Measurements from ENCODE around the gene SNRNP25. TPM values are rescaled to one million over a fixed set of nuclear protein-coding genes. Genes with fewer than 3 reads are reported as not detected.
"Not testable (repeated sequence)": the region's sequence is repeated elsewhere in the genome, so short reads cannot be mapped to it uniquely, and the experiment has no call there.

The SNRNP25 gene
- total and polyA plus RNA-seq, 2 of the 8 experiments (the other 6 are each of a cell fraction or from before 2014, with no cell fraction given) = 53.0 to 58.4 TPM

DNA sequence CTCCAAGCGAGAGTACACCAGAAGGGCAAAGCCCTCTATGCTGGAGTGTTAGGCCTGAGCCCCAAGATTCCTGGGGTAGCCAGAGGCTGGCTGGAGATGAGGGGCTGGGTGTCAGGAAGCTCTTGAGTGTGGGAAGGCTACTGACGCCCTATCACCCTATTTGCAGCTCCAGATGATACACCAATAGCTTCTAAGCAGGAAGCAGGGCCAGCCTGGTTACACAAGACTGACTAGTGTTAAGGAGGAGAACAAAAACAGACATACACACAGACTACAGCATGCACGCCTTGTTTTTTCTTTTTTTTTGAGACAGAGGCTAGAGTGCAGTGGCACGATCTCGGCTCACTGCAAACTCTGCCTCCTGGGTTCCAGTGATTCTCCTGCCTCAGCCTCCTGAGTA, 16.1 kb upstream of the SNRNP25 start (continued):
- TF ChIP-seq CREB1 (IDR thresholded peaks at IDR 0.05) = no peak
- no peak for TF ChIP-seq EP300 (IDR thresholded peaks at IDR 0.05; ENCODE audit: borderline replicate concordance in 1 of 2, low read depth in 2 of 2, low read length in 2 of 2)
- no peak for TF ChIP-seq TEAD4 (IDR thresholded peaks at IDR 0.05; ENCODE audit: low read depth, low read length)
- no peak for TF ChIP-seq BACH1 (IDR thresholded peaks at IDR 0.05; ENCODE audit: low read length)
- no peak for TF ChIP-seq TCF12 (IDR thresholded peaks at IDR 0.05; ENCODE audit: low read depth, low read length)
- TF ChIP-seq ASH2L (IDR thresholded peaks at IDR 0.05; ENCODE audit: low read length) = no peak
- TF ChIP-seq, protein P1, sequence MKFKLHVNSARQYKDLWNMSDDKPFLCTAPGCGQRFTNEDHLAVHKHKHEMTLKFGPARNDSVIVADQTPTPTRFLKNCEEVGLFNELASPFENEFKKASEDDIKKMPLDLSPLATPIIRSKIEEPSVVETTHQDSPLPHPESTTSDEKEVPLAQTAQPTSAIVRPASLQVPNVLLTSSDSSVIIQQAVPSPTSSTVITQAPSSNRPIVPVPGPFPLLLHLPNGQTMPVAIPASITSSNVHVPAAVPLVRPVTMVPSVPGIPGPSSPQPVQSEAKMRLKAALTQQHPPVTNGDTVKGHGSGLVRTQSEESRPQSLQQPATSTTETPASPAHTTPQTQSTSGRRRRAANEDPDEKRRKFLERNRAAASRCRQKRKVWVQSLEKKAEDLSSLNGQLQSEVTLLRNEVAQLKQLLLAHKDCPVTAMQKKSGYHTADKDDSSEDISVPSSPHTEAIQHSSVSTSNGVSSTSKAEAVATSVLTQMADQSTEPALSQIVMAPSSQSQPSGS (IDR thresholded peaks at IDR 0.05; ENCODE audit: low read length) = no peak

DNA sequence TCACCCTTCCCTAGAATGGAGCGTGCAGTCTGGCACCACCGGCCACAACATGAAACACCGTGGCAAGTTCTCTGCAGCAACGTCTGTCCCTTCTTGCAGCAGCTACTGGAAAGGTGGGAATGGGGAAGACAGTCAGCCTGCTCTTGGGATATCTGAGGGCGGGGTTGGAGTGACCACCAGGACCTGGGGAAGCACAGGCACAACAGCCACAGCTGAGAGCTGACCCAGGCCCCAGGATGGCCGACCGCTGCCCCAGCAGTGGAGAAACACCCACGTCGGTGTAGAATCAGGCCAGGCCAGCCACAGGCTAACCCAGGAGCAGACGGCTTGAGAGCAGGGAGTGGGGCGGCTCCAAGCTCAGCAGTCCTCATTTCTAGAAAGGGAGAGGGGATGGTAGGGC, 15.4 kb upstream of the SNRNP25 start:
- POLR2A ChIA-PET (ENCODE audit: partially characterized antibody) = interaction anchor here (1.0 to 1.5 kb wide), 6 partner anchors 13 to 56 kb away, joined by 3 to 5 read pairs (median 4); partner anchors contain the start of gene MPG
- not testable (repeated sequence) for H2BK20ac ChIP-seq (ENCODE audit: low read length)

More for the DNA sequence above, 15.4 kb upstream of the SNRNP25 start:
- 92% methylated on average over 11 of the region's 11 CpGs; no CpG with 5 or more reads in 1 of the 2 experiments for WGBS, 2 experiments (ENCODE audit: extremely low coverage in 1 of 2, insufficient coverage in 1 of 2, insufficient read length in 1 of 2, insufficient replicate concordance in 2 of 2, low coverage in 1 of 2, low lambda C conversion rate in 2 of 2, missing lambda C conversion rate in 1 of 2)
- not testable (repeated sequence) for H3K9me3 ChIP-seq (ENCODE audit: insufficient read depth in 2 of 2, low read depth in 1 of 2, low read length in 1 of 2); H2BK15ac ChIP-seq (ENCODE audit: low read length); H3K4me1 ChIP-seq (replicated peaks in 1 of 4; ENCODE audit: control insufficient read depth in 3 of 4, insufficient read depth in 4 of 4, low read length in 3 of 4); H3K23me2 ChIP-seq (ENCODE audit: low read depth, low read length); H2BK12ac ChIP-seq (ENCODE audit: low read depth, low read length); H2AK5ac ChIP-seq (ENCODE audit: low read depth, low read length); H3K27me3 ChIP-seq (replicated peaks in 1 of 4; ENCODE audit: control insufficient read depth in 3 of 4, extremely low read depth in 1 of 4, insufficient read depth in 3 of 4, low read length in 3 of 4); H4K5ac ChIP-seq (ENCODE audit: insufficient read length, low read depth, low read length); H3K4me3 ChIP-seq (ENCODE audit: extremely low read depth in 1 of 4, insufficient read depth in 2 of 4, low read depth in 3 of 4, low read length in 4 of 4); H3K18ac ChIP-seq (ENCODE audit: extremely low read depth, low read length); H4K91ac ChIP-seq (replicated peaks; ENCODE audit: insufficient read length, low read length); H3K9ac ChIP-seq (replicated peaks in 1 of 4; ENCODE audit: extremely low read depth in 1 of 4, low read depth in 3 of 4, low read length in 3 of 4); H3K14ac ChIP-seq (ENCODE audit: insufficient read length); H4K8ac ChIP-seq (ENCODE audit: extremely low read depth, insufficient read depth, low read length); H3K79me2 ChIP-seq (ENCODE audit: control insufficient read depth in 1 of 2, insufficient read depth in 2 of 2, low read length in 2 of 2); H2AFZ ChIP-seq (ENCODE audit: low read length); DNase-seq (ENCODE audit: low read depth in 1 of 2, low spot score in 2 of 2); H2BK5ac ChIP-seq (ENCODE audit: low read depth, low read length); H3K79me1 ChIP-seq (ENCODE audit: low read depth, low read length); H3K27ac ChIP-seq (ENCODE audit: low read depth, low read length); H2BK120ac ChIP-seq (replicated peaks; ENCODE audit: low read depth, low read length); H3K56ac ChIP-seq (replicated peaks; ENCODE audit: insufficient read length, low read depth, low read length); FAIRE-seq; H3K4me2 ChIP-seq (ENCODE audit: insufficient read depth in 1 of 2, low read depth in 2 of 2, low read length in 2 of 2); H3K4ac ChIP-seq (replicated peaks; ENCODE audit: insufficient read length, low read depth, low read length); H3K23ac ChIP-seq (ENCODE audit: insufficient read length)
- CTCF ChIA-PET (ENCODE audit: partially characterized antibody) = interaction anchor here (1.4 kb wide), 1 partner anchor 31 kb away, joined by 4 read pairs; no protein-coding TSS in a partner anchor
- Histone ChIP-seq H4K20me1 (replicated peaks in 1 of 2; ENCODE audit: control insufficient read depth in 1 of 2, insufficient read depth in 2 of 2, low read length in 2 of 2) (peaks cover 0 to 18% of the 10 kb centered on the region in 2 experiments), H3K36me3 (ENCODE audit: control insufficient read depth in 2 of 4, insufficient read depth in 4 of 4, low read length in 3 of 4) (peaks cover 7 to 26% (median 20%) of the 10 kb centered on the region in 4 experiments; a peak in 7 of 8 replicates)
